ENCODE measurements around the gene RIOK2.

RIOK2 gene

DNA sequence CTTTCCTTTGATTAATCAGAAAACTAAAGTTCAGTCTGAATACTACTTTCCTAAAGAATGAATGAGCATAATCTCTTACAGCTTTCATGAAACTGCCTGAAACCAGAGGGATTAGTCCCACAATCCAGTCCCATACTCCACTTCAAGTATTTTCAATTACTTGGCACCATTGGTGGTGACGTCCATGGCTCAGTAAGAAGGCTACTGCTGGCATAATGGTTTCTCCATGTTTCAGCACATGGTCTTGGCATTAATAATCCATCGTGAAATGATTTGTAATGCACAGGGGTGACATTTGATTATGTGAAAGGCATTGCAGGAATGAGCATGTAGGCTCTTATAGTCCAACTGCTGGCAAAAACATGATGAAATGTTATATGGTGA lies 64.0 kb downstream of the RIOK2 start:
- DNase-seq = no peak
- ChIA-PET CTCF (no interaction called here), POLR2A (no interaction called here)
- WGBS (ENCODE audit: insufficient coverage) = 95% methylated on average over 2 of the region's 2 CpGs
- Histone ChIP-seq H3K4me3 (ENCODE audit: control insufficient read depth in 1 of 7, extremely low read depth in 1 of 7, insufficient read depth in 4 of 7, low read depth in 2 of 7, low read length in 6 of 7) (no peak overlapping the region), H3K4me1 (ENCODE audit: control extremely low read depth in 1 of 4, control insufficient read depth in 4 of 4, insufficient read depth in 4 of 4, low read length in 3 of 4) (no peaks in the 10 kb centered on the region), H3K27ac (ENCODE audit: insufficient read depth in 1 of 2, low read depth in 1 of 2, low read length in 2 of 2, poor library complexity in 1 of 2, severe bottlenecking in 2 of 2) (no peak overlapping the region), H3K9me3 (ENCODE audit: control extremely low read depth in 1 of 5, control insufficient read depth in 4 of 5, insufficient read depth in 2 of 5, low read depth in 1 of 5, low read length in 4 of 5) (no peaks in the 10 kb centered on the region), H3K27me3 (replicated peaks in 2 of 5; ENCODE audit: control insufficient read depth in 4 of 5, insufficient read depth in 5 of 5, low read length in 4 of 5) (no peaks in the 10 kb centered on the region), H3K36me3 (ENCODE audit: control insufficient read depth in 4 of 4, insufficient read depth in 4 of 4, low read length in 3 of 4) (no peaks in the 10 kb centered on the region)

DNA sequence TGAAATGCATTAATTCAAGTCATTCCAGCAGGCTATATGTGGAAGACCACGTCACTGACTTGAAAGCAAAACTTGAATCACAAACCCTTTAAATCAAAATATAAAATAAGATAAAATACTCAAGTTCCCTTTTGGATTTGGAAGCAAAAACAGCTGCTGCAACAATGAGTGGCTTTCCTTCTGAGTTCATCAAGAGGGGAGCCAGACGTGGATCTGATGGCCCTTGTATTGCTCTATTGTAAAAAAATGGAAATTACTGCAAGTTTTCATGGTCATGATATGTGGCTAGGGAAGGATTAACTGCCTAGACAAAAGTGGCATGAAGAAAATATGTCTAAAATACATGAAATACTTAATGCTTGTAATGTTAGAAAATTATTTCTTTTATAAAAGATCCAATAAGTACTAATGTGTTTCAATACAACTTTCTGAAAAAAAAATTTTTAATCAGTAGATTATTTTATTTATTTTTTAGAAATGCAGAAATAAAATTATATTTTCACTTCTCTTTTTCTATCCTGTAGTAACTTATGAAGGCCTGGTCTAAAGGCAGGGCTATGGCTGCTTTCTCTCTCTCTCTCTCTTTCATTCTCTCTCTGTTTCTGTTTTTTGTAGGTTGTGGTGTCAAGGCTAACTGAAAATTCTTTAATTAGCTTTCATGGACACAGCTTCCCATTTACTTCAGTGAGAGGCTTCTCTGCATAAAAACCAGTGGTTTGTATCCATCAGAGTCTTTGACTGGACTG lies 64.6 kb downstream of the RIOK2 start:
- ChIA-PET CTCF (no interaction called here), POLR2A (no interaction called here)
- no peak overlapping the region for H3K4me3 ChIP-seq (ENCODE audit: control insufficient read depth in 1 of 7, extremely low read depth in 1 of 7, insufficient read depth in 4 of 7, low read depth in 2 of 7, low read length in 6 of 7)
- no CpG with 5 or more reads among the region's 2 CpGs for WGBS (ENCODE audit: insufficient coverage)
- H3K9me3 ChIP-seq (ENCODE audit: control extremely low read depth in 1 of 5, control insufficient read depth in 4 of 5, insufficient read depth in 2 of 5, low read depth in 1 of 5, low read length in 4 of 5) = no peaks in the 10 kb centered on the region
- H3K36me3 ChIP-seq (ENCODE audit: control insufficient read depth in 4 of 4, insufficient read depth in 4 of 4, low read length in 3 of 4) = no peaks in the 10 kb centered on the region
- H3K4me1 ChIP-seq (ENCODE audit: control extremely low read depth in 1 of 4, control insufficient read depth in 4 of 4, insufficient read depth in 4 of 4, low read length in 3 of 4) = no peaks in the 10 kb centered on the region
- H3K27me3 ChIP-seq (replicated peaks in 2 of 5; ENCODE audit: control insufficient read depth in 4 of 5, insufficient read depth in 5 of 5, low read length in 4 of 5) = no peaks in the 10 kb centered on the region
- DNase-seq = peak in 1 of 3 donors; percentile 4
- H3K27ac ChIP-seq (ENCODE audit: insufficient read depth in 1 of 2, low read depth in 1 of 2, low read length in 2 of 2, poor library complexity in 1 of 2, severe bottlenecking in 2 of 2) = no peak overlapping the region

- Histone ChIP-seq H3K27me3 (replicated peaks in 2 of 5; ENCODE audit: control insufficient read depth in 4 of 5, insufficient read depth in 5 of 5, low read length in 4 of 5) (no peaks in the 10 kb centered on the region), H3K27ac (ENCODE audit: insufficient read depth in 1 of 2, low read depth in 1 of 2, low read length in 2 of 2, poor library complexity in 1 of 2, severe bottlenecking in 2 of 2) (no peak overlapping the region), H3K9me3 (ENCODE audit: control extremely low read depth in 1 of 5, control insufficient read depth in 4 of 5, insufficient read depth in 2 of 5, low read depth in 1 of 5, low read length in 4 of 5) (no peaks in the 10 kb centered on the region), H3K36me3 (ENCODE audit: control insufficient read depth in 4 of 4, insufficient read depth in 4 of 4, low read length in 3 of 4) (no peaks in the 10 kb centered on the region), H3K4me3 (ENCODE audit: control insufficient read depth in 1 of 7, extremely low read depth in 1 of 7, insufficient read depth in 4 of 7, low read depth in 2 of 7, low read length in 6 of 7) (no peak overlapping the region), H3K4me1 (ENCODE audit: control extremely low read depth in 1 of 4, control insufficient read depth in 4 of 4, insufficient read depth in 4 of 4, low read length in 3 of 4) (no peaks in the 10 kb centered on the region)
- WGBS (ENCODE audit: insufficient coverage) = 97% methylated on average over 5 of the region's 9 CpGs
- DNase-seq = no peak
- POLR2A ChIA-PET = no interaction called here
- CTCF ChIA-PET = interaction anchor here (0.9 kb wide), 1 partner anchor 12 kb away, joined by 3 read pairs; no protein-coding TSS in a partner anchor
These were observed 67.1 kb downstream of the RIOK2 start for GRCh38 chr5:97115932-97116331.

- H3K4me3 ChIP-seq (ENCODE audit: control insufficient read depth in 1 of 7, extremely low read depth in 1 of 7, insufficient read depth in 4 of 7, low read depth in 2 of 7, low read length in 6 of 7) = no peak overlapping the region
- 75% methylated on average over 4 of the region's 6 CpGs for WGBS (ENCODE audit: insufficient coverage)
- ChIA-PET POLR2A (no interaction called here), CTCF (no interaction called here)
- no peak overlapping the region for H3K27ac ChIP-seq (ENCODE audit: insufficient read depth in 1 of 2, low read depth in 1 of 2, low read length in 2 of 2, poor library complexity in 1 of 2, severe bottlenecking in 2 of 2)
- no peaks in the 10 kb centered on the region for H3K27me3 ChIP-seq (replicated peaks in 2 of 5; ENCODE audit: control insufficient read depth in 4 of 5, insufficient read depth in 5 of 5, low read length in 4 of 5)
- H3K4me1 ChIP-seq (ENCODE audit: control extremely low read depth in 1 of 4, control insufficient read depth in 4 of 4, insufficient read depth in 4 of 4, low read length in 3 of 4) = no peaks in the 10 kb centered on the region
- H3K9me3 ChIP-seq (ENCODE audit: control extremely low read depth in 1 of 5, control insufficient read depth in 4 of 5, insufficient read depth in 2 of 5, low read depth in 1 of 5, low read length in 4 of 5) = no peaks in the 10 kb centered on the region
- no peak for DNase-seq
- H3K36me3 ChIP-seq (ENCODE audit: control insufficient read depth in 4 of 4, insufficient read depth in 4 of 4, low read length in 3 of 4) = no peaks in the 10 kb centered on the region
These were observed 70.8 kb downstream of the RIOK2 start for GRCh38 chr5:97112230-97112629.

DNA sequence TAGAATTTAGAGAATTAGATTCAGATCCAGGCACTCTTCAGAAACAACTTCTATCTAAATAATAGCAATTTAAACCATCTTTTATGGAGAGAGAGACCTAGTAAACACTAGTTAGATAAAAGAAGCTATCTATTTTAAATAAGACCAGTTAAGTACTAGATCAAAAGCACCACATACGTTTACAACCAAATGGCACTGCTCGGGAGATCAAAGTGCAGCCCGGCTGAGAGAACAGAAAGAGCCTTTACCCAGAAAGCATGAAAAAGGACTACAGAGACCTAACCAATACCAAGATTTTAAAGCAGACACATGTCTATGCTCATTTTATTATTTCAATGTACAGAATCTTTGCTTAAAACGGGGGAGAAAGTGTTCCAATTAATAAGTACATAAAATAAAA lies 71.4 kb downstream of the RIOK2 start:
- H3K27me3 ChIP-seq (replicated peaks in 2 of 5; ENCODE audit: control insufficient read depth in 4 of 5, insufficient read depth in 5 of 5, low read length in 4 of 5) = no peaks in the 10 kb centered on the region
- H3K4me3 ChIP-seq (ENCODE audit: control insufficient read depth in 1 of 7, extremely low read depth in 1 of 7, insufficient read depth in 4 of 7, low read depth in 2 of 7, low read length in 6 of 7) = no peak overlapping the region
- no peak for DNase-seq
- no peaks in the 10 kb centered on the region for H3K9me3 ChIP-seq (ENCODE audit: control extremely low read depth in 1 of 5, control insufficient read depth in 4 of 5, insufficient read depth in 2 of 5, low read depth in 1 of 5, low read length in 4 of 5)
- WGBS (ENCODE audit: insufficient coverage) = 100% methylated on average over 3 of the region's 4 CpGs
- no peaks in the 10 kb centered on the region for H3K36me3 ChIP-seq (ENCODE audit: control insufficient read depth in 4 of 4, insufficient read depth in 4 of 4, low read length in 3 of 4)
- CTCF ChIA-PET = no interaction called here
- H3K4me1 ChIP-seq (ENCODE audit: control extremely low read depth in 1 of 4, control insufficient read depth in 4 of 4, insufficient read depth in 4 of 4, low read length in 3 of 4) = no peaks in the 10 kb centered on the region
- POLR2A ChIA-PET = no interaction called here
- no peak overlapping the region for H3K27ac ChIP-seq (ENCODE audit: insufficient read depth in 1 of 2, low read depth in 1 of 2, low read length in 2 of 2, poor library complexity in 1 of 2, severe bottlenecking in 2 of 2)

- Histone ChIP-seq H3K4me1 (ENCODE audit: control extremely low read depth in 1 of 4, control insufficient read depth in 4 of 4, insufficient read depth in 4 of 4, low read length in 3 of 4) (no peaks in the 10 kb centered on the region), H3K27me3 (replicated peaks in 2 of 5; ENCODE audit: control insufficient read depth in 4 of 5, insufficient read depth in 5 of 5, low read length in 4 of 5) (no peaks in the 10 kb centered on the region), H3K27ac (ENCODE audit: insufficient read depth in 1 of 2, low read depth in 1 of 2, low read length in 2 of 2, poor library complexity in 1 of 2, severe bottlenecking in 2 of 2) (no peak overlapping the region), H3K4me3 (ENCODE audit: control insufficient read depth in 1 of 7, extremely low read depth in 1 of 7, insufficient read depth in 4 of 7, low read depth in 2 of 7, low read length in 6 of 7) (no peak overlapping the region), H3K36me3 (ENCODE audit: control insufficient read depth in 4 of 4, insufficient read depth in 4 of 4, low read length in 3 of 4) (no peaks in the 10 kb centered on the region), H3K9me3 (ENCODE audit: control extremely low read depth in 1 of 5, control insufficient read depth in 4 of 5, insufficient read depth in 2 of 5, low read depth in 1 of 5, low read length in 4 of 5) (no peaks in the 10 kb centered on the region)
- POLR2A ChIA-PET = no interaction called here
- CTCF ChIA-PET = no interaction called here
- WGBS (ENCODE audit: insufficient coverage) = 100% methylated on average over 1 of the region's 5 CpGs
- no peak for DNase-seq
These were observed 72.0 kb downstream of the RIOK2 start for GRCh38 chr5:97111004-97111403.
